HFF-Myc (cell line): ENCODE data around the gene EML2.

Experiments used
- DNase-seq: peaks from one replicate; pipeline ENCODE4 v3.0.0-alpha.2; 2011; ENCODE audit warnings: low read depth; ENCODE audit errors: extremely low read depth
- H3K4me3 ChIP-seq: replicated peaks from 2 replicates; pipeline ENCODE4 v1.5.1; 2011; ENCODE audit warnings: low read depth, mild to moderate bottlenecking, control low read depth, low read length
- CTCF ChIP-seq: IDR thresholded peaks from 2 replicates; pipeline ENCODE4 v1.5.1; 2012; ENCODE audit warnings: mild to moderate bottlenecking, low read depth, low read length, control low read depth; ENCODE audit errors: missing control alignments

The EML2 gene

DNA sequence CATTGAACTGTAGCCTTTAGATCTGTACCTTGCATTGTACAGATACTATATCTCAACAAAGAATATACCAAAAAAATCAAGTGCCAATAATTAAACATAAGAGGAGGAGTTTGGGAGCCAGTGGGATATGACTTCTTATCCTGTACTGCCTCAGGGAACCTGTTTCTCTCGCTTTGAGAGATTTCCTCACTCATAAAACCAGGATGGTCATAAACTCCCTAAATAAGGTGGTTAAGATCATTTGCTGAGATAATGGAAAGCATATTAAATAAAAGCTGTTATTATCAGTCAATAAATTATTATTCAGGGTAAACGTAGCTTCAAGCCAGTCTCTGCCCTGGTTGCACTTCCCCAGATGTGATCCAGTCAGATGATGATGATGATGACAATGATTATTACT lies 71.6 kb downstream of the EML2 start:
- TF ChIP-seq CTCF: no peak
- no peak overlapping the region for H3K4me3 ChIP-seq
- DNase-seq: no peak

- no peak overlapping the region for H3K4me3 ChIP-seq
- no peak for DNase-seq
- TF ChIP-seq CTCF: no peak
These were observed 74.9 kb downstream of the EML2 start for GRCh38 chr19:45564131-45564780.

DNA sequence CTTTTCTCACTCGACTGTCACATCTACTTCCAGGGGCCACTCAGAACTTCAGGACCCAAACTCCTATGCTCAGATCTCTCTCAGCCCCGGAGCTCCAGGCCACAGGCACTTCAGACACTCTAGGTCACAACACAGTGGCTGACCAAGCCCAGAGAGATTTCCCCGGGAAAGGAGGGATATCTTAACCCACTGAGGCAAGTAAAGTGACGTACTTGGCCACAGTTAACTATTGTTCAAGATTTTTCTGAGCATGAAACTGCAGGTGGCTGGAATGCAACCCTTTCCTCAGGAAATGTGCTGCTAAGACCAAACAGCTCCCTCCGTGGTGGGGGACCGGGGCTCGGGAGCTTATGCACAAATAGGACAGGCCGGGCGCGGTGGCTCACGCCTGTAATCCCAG lies 78.5 kb downstream of the EML2 start:
- TF ChIP-seq CTCF: no peak
- H3K4me3 ChIP-seq: no peak overlapping the region
- no peak for DNase-seq

GRCh38 chr19:45560038-45560437 lies 79.2 kb downstream of the EML2 start:
- H3K4me3 ChIP-seq: no peak overlapping the region
- no peak for TF ChIP-seq CTCF
- DNase-seq: no peak
